ENCODE measurements around the gene NUP210. TPM values are rescaled to one million over a fixed set of nuclear protein-coding genes. Genes with fewer than 3 reads are reported as not detected.

NUP210 gene
- total RNA-seq, 4 donors from 2014 or later = 11.6 to 81.7 (median 29.8) TPM

- Histone ChIP-seq H3K36me3 (peaks cover 0 to 27% (median 0%) of the 10 kb centered on the region in 3 donors), H3K4me1 (peaks cover 0 to 11% (median 2%) of the 10 kb centered on the region in 4 donors), H3K4me3 (no peak overlapping the region), H3K9me3 (no peaks in the 10 kb centered on the region), H3K27me3 (no peaks in the 10 kb centered on the region), H3K27ac (no peak overlapping the region)
- TF ChIP-seq CTCF (IDR thresholded peaks at IDR 0.05) (no peak), POLR2A (IDR thresholded peaks at IDR 0.05) (no peak)
- DNase-seq = no peak
Observed at GRCh38 chr3:13336592-13336991, 83.5 kb downstream of the NUP210 start.

- H3K36me3 ChIP-seq = peaks cover 0 to 27% (median 0%) of the 10 kb centered on the region in 3 donors
- no peak overlapping the region for H3K4me3 ChIP-seq
- H3K4me1 ChIP-seq = peaks cover 0 to 15% (median 2%) of the 10 kb centered on the region in 4 donors
- H3K27ac ChIP-seq = no peak overlapping the region
- H3K9me3 ChIP-seq = no peaks in the 10 kb centered on the region
- H3K27me3 ChIP-seq = no peaks in the 10 kb centered on the region
- TF ChIP-seq CTCF (IDR thresholded peaks at IDR 0.05) (no peak), POLR2A (IDR thresholded peaks at IDR 0.05) (no peak)
- DNase-seq = no peak
Observed at GRCh38 chr3:13335503-13335902, 84.6 kb downstream of the NUP210 start.

- H3K27ac ChIP-seq = no peak overlapping the region
- DNase-seq = no peak
- H3K4me1 ChIP-seq = peaks cover 0 to 15% (median 2%) of the 10 kb centered on the region in 4 donors
- TF ChIP-seq POLR2A (IDR thresholded peaks at IDR 0.05) = no peak
- no peak for TF ChIP-seq CTCF (IDR thresholded peaks at IDR 0.05)
- peaks cover 0 to 28% (median 0%) of the 10 kb centered on the region in 3 donors for H3K36me3 ChIP-seq
- H3K9me3 ChIP-seq = no peaks in the 10 kb centered on the region
- no peak overlapping the region for H3K4me3 ChIP-seq
- no peaks in the 10 kb centered on the region for H3K27me3 ChIP-seq
Observed at GRCh38 chr3:13335059-13335458, 85.1 kb downstream of the NUP210 start.

- Histone ChIP-seq H3K27ac (peak overlapping the region in 2 of 4 donors; percentile 9 to 70), H3K4me3 (no peak overlapping the region), H3K4me1 (peaks cover 0 to 15% (median 2%) of the 10 kb centered on the region in 4 donors), H3K27me3 (no peaks in the 10 kb centered on the region), H3K9me3 (no peaks in the 10 kb centered on the region), H3K36me3 (peaks cover 0 to 24% (median 0%) of the 10 kb centered on the region in 3 donors)
- DNase-seq = no peak
- no peak for TF ChIP-seq POLR2A (IDR thresholded peaks at IDR 0.05)
- no peak for TF ChIP-seq CTCF (IDR thresholded peaks at IDR 0.05)
Observed at GRCh38 chr3:13333236-13333897, 86.8 kb downstream of the NUP210 start.

- no peak overlapping the region for H3K4me3 ChIP-seq
- H3K9me3 ChIP-seq = no peaks in the 10 kb centered on the region
- H3K4me1 ChIP-seq = peaks cover 0 to 15% (median 2%) of the 10 kb centered on the region in 4 donors
- H3K27ac ChIP-seq = peak overlapping the region in 2 of 4 donors; percentile 9 to 70
- peaks cover 0 to 30% (median 0%) of the 10 kb centered on the region in 3 donors for H3K36me3 ChIP-seq
- H3K27me3 ChIP-seq = no peaks in the 10 kb centered on the region
- TF ChIP-seq CTCF (IDR thresholded peaks at IDR 0.05) (no peak), POLR2A (IDR thresholded peaks at IDR 0.05) (no peak)
- DNase-seq = no peak
Observed at GRCh38 chr3:13332740-13333139, 87.4 kb downstream of the NUP210 start.
